NCI-H2196 (cell line): ENCODE measurements around the gene MSANTD4.
"Not testable (repeated sequence)": the region's sequence is repeated elsewhere in the genome, so short reads cannot be mapped to it uniquely, and the experiment has no call there.

ENCODE experiments used
- DNase-seq: peaks from one replicate; lab custom pipeline; 2025; ENCODE audit not compliant: unreplicated experiment; lab: John Stamatoyannopoulos, UW

Gene MSANTD4

GRCh38 chr11:106021967-106022794 lies at the start of gene MSANTD4:
TSS of gene MSANTD4 (minus strand) at chr11:106022240. CDS start at chr11:106010917, 11,323 bp downstream.
- peak; percentile 97 for DNase-seq

- no peak for DNase-seq
Measured at GRCh38 chr11:106070606-106071005, 48.6 kb upstream of the MSANTD4 start.

GRCh38 chr11:106063009-106063408 lies 41.0 kb upstream of the MSANTD4 start:
- DNase-seq = no peak

- DNase-seq = no peak
Measured at GRCh38 chr11:106061954-106062949, 40.2 kb upstream of the MSANTD4 start.

GRCh38 chr11:106061249-106061784 lies 39.3 kb upstream of the MSANTD4 start:
- no peak for DNase-seq

GRCh38 chr11:106059617-106060016 lies 37.6 kb upstream of the MSANTD4 start:
- no peak for DNase-seq

- DNase-seq = not testable (repeated sequence)
Measured at GRCh38 chr11:106058377-106058776, 36.3 kb upstream of the MSANTD4 start.

- DNase-seq = no peak
Measured at GRCh38 chr11:106051103-106051502, 29.1 kb upstream of the MSANTD4 start.

- DNase-seq = no peak
Measured at GRCh38 chr11:106049727-106050476, 27.9 kb upstream of the MSANTD4 start.

GRCh38 chr11:106047631-106048030 lies 25.6 kb upstream of the MSANTD4 start:
- no peak for DNase-seq

GRCh38 chr11:106043540-106043939 lies 21.5 kb upstream of the MSANTD4 start:
- DNase-seq = no peak

- no peak for DNase-seq
Measured at GRCh38 chr11:106032861-106033260, 10.8 kb upstream of the MSANTD4 start.

- DNase-seq = no peak
Measured at GRCh38 chr11:106031936-106032335, 9.9 kb upstream of the MSANTD4 start.

GRCh38 chr11:106031202-106031810 lies 9.3 kb upstream of the MSANTD4 start:
- no peak for DNase-seq

GRCh38 chr11:106030609-106031008 lies 8.6 kb upstream of the MSANTD4 start:
- no peak for DNase-seq

- DNase-seq = no peak
Measured at GRCh38 chr11:106022795-106023275, 795 bp upstream of the MSANTD4 start.

GRCh38 chr11:106021181-106021966 lies 666 bp downstream of the MSANTD4 start:
- no peak for DNase-seq

GRCh38 chr11:106017093-106017492 lies 4.9 kb downstream of the MSANTD4 start:
- DNase-seq = no peak

GRCh38 chr11:106015066-106015465 lies 7.0 kb downstream of the MSANTD4 start:
- no peak for DNase-seq
